ENCODE data around the gene ARL6.

DNA sequence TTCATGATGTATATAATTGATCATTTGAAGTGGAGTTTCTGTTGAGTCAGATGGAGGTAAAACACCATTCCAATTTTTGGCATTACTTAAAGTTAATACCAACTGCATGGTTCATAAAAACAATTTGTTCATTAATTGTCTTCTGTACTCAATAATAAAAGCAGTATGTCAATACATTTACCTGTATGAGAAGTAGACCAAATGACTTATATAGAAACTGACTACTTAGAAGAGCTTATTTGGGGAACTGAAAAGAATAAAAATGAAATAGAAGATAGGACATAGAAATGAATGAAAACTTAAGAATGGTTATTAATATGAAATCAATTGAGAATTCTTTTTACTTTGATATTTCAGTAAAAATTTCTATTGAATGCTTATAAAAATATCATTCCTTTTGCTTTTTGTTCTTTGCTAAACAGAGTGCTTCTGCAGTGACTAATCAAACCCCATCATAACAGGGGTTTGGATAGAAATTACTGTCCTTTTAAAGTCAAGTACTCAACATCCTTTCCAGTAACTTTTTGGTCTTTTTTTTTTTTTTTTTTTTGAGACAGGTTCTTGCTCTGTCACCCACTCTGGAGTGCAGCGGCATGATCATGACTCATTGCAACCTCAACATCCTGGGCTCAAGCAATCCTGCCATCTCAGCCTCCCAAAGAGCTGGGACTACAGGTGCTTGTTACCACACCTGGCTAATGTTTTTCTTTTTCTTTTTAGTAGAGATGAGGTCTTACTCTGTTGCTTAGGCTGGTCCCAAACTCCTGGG is 50.8 kb downstream of the ARL6 start:
- TF ChIP-seq, protein P1, sequence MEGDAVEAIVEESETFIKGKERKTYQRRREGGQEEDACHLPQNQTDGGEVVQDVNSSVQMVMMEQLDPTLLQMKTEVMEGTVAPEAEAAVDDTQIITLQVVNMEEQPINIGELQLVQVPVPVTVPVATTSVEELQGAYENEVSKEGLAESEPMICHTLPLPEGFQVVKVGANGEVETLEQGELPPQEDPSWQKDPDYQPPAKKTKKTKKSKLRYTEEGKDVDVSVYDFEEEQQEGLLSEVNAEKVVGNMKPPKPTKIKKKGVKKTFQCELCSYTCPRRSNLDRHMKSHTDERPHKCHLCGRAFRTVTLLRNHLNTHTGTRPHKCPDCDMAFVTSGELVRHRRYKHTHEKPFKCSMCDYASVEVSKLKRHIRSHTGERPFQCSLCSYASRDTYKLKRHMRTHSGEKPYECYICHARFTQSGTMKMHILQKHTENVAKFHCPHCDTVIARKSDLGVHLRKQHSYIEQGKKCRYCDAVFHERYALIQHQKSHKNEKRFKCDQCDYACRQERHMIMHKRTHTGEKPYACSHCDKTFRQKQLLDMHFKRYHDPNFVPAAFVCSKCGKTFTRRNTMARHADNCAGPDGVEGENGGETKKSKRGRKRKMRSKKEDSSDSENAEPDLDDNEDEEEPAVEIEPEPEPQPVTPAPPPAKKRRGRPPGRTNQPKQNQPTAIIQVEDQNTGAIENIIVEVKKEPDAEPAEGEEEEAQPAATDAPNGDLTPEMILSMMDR (IDR thresholded peaks at IDR 0.05): no peak
- no peak for TF ChIP-seq POLR2A (IDR thresholded peaks at IDR 0.05; ENCODE audit: low read depth)
